Astrocyte (in vitro differentiated cells and primary cell): Measurements from ENCODE around the gene RHOBTB1. TPM values are rescaled to one million over a fixed set of nuclear protein-coding genes. Genes with fewer than 3 reads are reported as not detected.

Experiments used
- DNase-seq: peaks from one replicate; pipeline ENCODE4 v3.0.0-alpha.2; 2010; ENCODE audit warnings: low read depth
- FAIRE-seq: peaks from 2 replicates; lab custom pipeline; 2011; peaks lifted over from hg19 to GRCh38; lab: Jason Lieb, UNC
- H2AFZ ChIP-seq: 2 replicates; pipeline ENCODE4 v1.6.0; 2012; ENCODE audit warnings: low read depth, low read length, inconsistent platforms
- H3K27ac ChIP-seq: 2 replicates; pipeline ENCODE4 v1.5.1; 2011; ENCODE audit warnings: low read depth, low read length, inconsistent platforms
- H3K27me3 ChIP-seq: 2 replicates; pipeline ENCODE4 v1.6.0; 2011; ENCODE audit warnings: low read length, inconsistent platforms; ENCODE audit not compliant: insufficient read depth
- H3K36me3 ChIP-seq: 2 replicates; pipeline ENCODE4 v1.5.1; 2011; ENCODE audit warnings: low read length, inconsistent platforms; ENCODE audit not compliant: insufficient read depth
- H3K4me1 ChIP-seq: 2 replicates; pipeline ENCODE4 v1.5.1; 2011; ENCODE audit warnings: low read length, inconsistent platforms; ENCODE audit not compliant: insufficient read depth
- H3K4me2 ChIP-seq: 2 replicates; pipeline ENCODE4 v1.6.0; 2012; ENCODE audit warnings: low read length, inconsistent platforms
- H3K4me3 ChIP-seq: 2 replicates; pipeline ENCODE4 v1.5.1; 2011; ENCODE audit warnings: low read depth, mild to moderate bottlenecking, low read length, inconsistent platforms; ENCODE audit not compliant: insufficient read depth
- H3K79me2 ChIP-seq: 2 replicates; pipeline ENCODE4 v1.6.0; 2012; ENCODE audit warnings: mild to moderate bottlenecking, low read length, inconsistent platforms; ENCODE audit not compliant: insufficient read depth
- H3K9ac ChIP-seq: 2 replicates; pipeline ENCODE4 v1.6.0; 2012; ENCODE audit warnings: mild to moderate bottlenecking, low read length, inconsistent platforms
- H3K9me3 ChIP-seq: 2 replicates; pipeline ENCODE4 v1.5.1; 2012; ENCODE audit warnings: low read depth, mild to moderate bottlenecking, low read length, inconsistent platforms; ENCODE audit not compliant: insufficient read depth
- H4K20me1 ChIP-seq: 2 replicates; pipeline ENCODE4 v1.6.0; 2012; ENCODE audit warnings: low read length, inconsistent platforms; ENCODE audit not compliant: insufficient read depth
- H3K27ac Mint-ChIP-seq: one replicate; pipeline ENCODE4 v1.8.0; 2021; ENCODE audit warnings: mild to moderate bottlenecking, mixed read lengths; ENCODE audit not compliant: unreplicated experiment
- H3K27me3 Mint-ChIP-seq: one replicate; pipeline ENCODE4 v1.8.0; 2021; ENCODE audit warnings: low read depth, mixed read lengths; ENCODE audit not compliant: unreplicated experiment
- H3K36me3 Mint-ChIP-seq: one replicate; pipeline ENCODE4 v1.8.0; 2021; ENCODE audit warnings: low read depth, mixed read lengths; ENCODE audit not compliant: unreplicated experiment
- H3K4me1 Mint-ChIP-seq: one replicate; pipeline ENCODE4 v1.8.0; 2021; ENCODE audit warnings: low read depth, mixed read lengths; ENCODE audit not compliant: unreplicated experiment
- H3K4me3 Mint-ChIP-seq: one replicate; pipeline ENCODE4 v1.8.0; 2021; ENCODE audit warnings: mild to moderate bottlenecking, moderate library complexity, mixed read lengths; ENCODE audit not compliant: unreplicated experiment
- H3K9me3 Mint-ChIP-seq: one replicate; pipeline ENCODE4 v1.8.0; 2021; ENCODE audit warnings: mild to moderate bottlenecking, mixed read lengths; ENCODE audit not compliant: unreplicated experiment
- EZH2 ChIP-seq: IDR thresholded peaks from 2 replicates; pipeline ENCODE4 v1.6.1; 2012; ENCODE audit warnings: mild to moderate bottlenecking, low read length, inconsistent platforms; ENCODE audit not compliant: insufficient read depth
- total RNA-seq: library from RNA; stranded (reverse); gene quantifications from 2 replicates; pipeline ENCODE4 v1.2.1, GENCODE V29; 2021
- TF ChIP-seq, protein P1 (sequence below): IDR thresholded peaks from 2 replicates; pipeline ENCODE4 v1.5.1; 2011; ENCODE audit warnings: low read depth, mild to moderate bottlenecking, inconsistent platforms, low read length, moderate library complexity; ENCODE audit not compliant: insufficient read depth

Gene RHOBTB1
- total RNA-seq, 1 donor from 2014 or later: 46.5 TPM

DNA sequence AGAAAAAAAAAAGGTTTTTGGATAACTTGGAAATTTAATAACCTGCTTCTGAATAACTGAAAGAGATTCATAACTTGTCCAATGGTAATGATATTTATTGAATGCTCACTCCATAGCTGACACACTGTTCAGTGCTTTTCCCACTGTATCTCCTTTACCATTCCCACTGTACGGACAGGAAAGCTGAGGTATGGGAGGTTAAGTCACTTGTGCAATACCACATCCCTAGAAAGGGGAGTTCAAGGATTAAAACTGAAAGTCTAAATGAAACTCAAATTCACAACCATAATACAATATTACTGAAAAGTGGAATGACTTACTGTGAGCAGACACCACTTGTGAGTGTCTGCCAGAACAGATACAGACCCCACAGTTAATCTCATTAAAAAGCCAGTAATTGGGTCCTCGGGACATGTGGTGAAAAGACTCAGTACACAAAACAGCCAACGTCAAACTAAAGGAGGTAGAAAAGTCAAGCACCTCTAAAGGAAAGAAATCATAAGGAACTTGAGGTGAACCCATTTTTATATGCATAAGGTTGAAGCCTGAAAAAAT lies 13.8 kb upstream of the RHOBTB1 start:
- DNase-seq: no peak
- TF ChIP-seq, protein P1, sequence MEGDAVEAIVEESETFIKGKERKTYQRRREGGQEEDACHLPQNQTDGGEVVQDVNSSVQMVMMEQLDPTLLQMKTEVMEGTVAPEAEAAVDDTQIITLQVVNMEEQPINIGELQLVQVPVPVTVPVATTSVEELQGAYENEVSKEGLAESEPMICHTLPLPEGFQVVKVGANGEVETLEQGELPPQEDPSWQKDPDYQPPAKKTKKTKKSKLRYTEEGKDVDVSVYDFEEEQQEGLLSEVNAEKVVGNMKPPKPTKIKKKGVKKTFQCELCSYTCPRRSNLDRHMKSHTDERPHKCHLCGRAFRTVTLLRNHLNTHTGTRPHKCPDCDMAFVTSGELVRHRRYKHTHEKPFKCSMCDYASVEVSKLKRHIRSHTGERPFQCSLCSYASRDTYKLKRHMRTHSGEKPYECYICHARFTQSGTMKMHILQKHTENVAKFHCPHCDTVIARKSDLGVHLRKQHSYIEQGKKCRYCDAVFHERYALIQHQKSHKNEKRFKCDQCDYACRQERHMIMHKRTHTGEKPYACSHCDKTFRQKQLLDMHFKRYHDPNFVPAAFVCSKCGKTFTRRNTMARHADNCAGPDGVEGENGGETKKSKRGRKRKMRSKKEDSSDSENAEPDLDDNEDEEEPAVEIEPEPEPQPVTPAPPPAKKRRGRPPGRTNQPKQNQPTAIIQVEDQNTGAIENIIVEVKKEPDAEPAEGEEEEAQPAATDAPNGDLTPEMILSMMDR: no peak
- no peak for TF ChIP-seq EZH2
- H3K36me3 ChIP-seq: no peaks in the 10 kb centered on the region
- H3K27ac ChIP-seq: no peak overlapping the region
- peaks cover 31% of the 10 kb centered on the region for H3K4me1 Mint-ChIP-seq
- H3K27ac Mint-ChIP-seq: peak overlapping the region; percentile 28
- no peaks in the 10 kb centered on the region for H3K9me3 ChIP-seq
- H3K4me3 ChIP-seq: no peak overlapping the region
- no peaks in the 10 kb centered on the region for H3K27me3 ChIP-seq
- H3K4me2 ChIP-seq: no peak overlapping the region
- no peaks in the 10 kb centered on the region for H4K20me1 ChIP-seq
- no peaks in the 10 kb centered on the region for H3K36me3 Mint-ChIP-seq
- H3K4me3 Mint-ChIP-seq: no peak overlapping the region
- no peak for FAIRE-seq
- no peak overlapping the region for H2AFZ ChIP-seq
- H3K9ac ChIP-seq: no peak overlapping the region
- H3K79me2 ChIP-seq: no peaks in the 10 kb centered on the region
- H3K4me1 ChIP-seq: peaks cover 22% of the 10 kb centered on the region
- no peaks in the 10 kb centered on the region for H3K9me3 Mint-ChIP-seq
- no peaks in the 10 kb centered on the region for H3K27me3 Mint-ChIP-seq

DNA sequence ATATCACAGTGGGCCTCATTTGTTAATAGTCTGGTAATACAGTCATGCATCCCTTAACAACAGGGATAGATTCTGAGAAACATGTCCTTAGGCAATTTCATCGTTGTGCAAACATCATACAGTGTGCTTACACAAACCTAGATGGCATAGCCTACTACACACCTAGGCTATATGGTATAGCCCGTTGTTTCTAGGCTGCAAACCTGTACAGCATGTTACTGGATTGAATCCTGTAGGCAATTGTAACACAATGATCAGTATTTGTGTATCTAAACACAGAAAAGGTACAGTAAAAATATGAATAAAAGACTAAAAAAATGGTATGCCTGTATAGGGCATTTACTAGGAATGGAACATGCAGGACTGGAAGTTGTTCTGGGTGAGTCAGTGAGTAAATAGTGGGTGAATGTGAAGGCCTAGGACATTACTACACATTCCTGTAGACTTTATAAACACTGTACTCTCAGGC lies 12.0 kb upstream of the RHOBTB1 start:
- H3K4me1 ChIP-seq: peaks cover 20% of the 10 kb centered on the region
- H4K20me1 ChIP-seq: no peaks in the 10 kb centered on the region
- no peak overlapping the region for H3K9ac ChIP-seq
- H3K27ac ChIP-seq: peak overlapping the region; percentile 53
- peak; percentile 75 for DNase-seq
- H2AFZ ChIP-seq: no peak overlapping the region
- Mint-ChIP-seq H3K4me1 (peaks cover 24% of the 10 kb centered on the region), H3K36me3 (no peaks in the 10 kb centered on the region), H3K27me3 (no peaks in the 10 kb centered on the region), H3K9me3 (no peaks in the 10 kb centered on the region), H3K4me3 (no peak overlapping the region), H3K27ac (peak overlapping the region; percentile 82)
- H3K4me2 ChIP-seq: peak overlapping the region; percentile 56
- TF ChIP-seq, protein P1: no peak
- no peak for TF ChIP-seq EZH2
- H3K79me2 ChIP-seq: no peaks in the 10 kb centered on the region
- no peak overlapping the region for H3K4me3 ChIP-seq
- H3K27me3 ChIP-seq: no peaks in the 10 kb centered on the region
- H3K9me3 ChIP-seq: no peaks in the 10 kb centered on the region
- peak; percentile 98 for FAIRE-seq
- H3K36me3 ChIP-seq: no peaks in the 10 kb centered on the region

DNA sequence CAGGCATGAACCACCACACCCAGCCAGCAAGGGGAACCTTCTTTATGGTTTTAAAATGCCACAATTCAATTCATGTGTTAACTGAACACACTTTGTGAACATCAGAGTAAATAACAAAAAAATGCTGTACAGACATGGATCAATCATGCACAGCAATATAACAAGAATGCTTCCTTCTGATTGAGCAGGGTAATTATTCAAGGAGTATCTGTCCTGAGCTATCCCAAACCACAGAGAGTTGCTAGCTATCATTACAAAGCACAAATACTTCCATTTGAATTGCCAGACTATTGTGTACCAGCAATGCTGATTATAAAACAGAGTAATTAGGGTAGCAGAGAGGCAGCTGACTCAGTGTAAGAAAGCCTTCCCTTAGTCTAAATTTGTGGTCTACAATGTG lies 11.3 kb upstream of the RHOBTB1 start:
- Mint-ChIP-seq H3K4me3 (no peak overlapping the region), H3K36me3 (no peaks in the 10 kb centered on the region), H3K27ac (peak overlapping the region; percentile 53), H3K4me1 (peaks cover 21% of the 10 kb centered on the region), H3K27me3 (no peaks in the 10 kb centered on the region), H3K9me3 (no peaks in the 10 kb centered on the region)
- Histone ChIP-seq H3K27ac (no peak overlapping the region), H3K27me3 (no peaks in the 10 kb centered on the region), H3K36me3 (no peaks in the 10 kb centered on the region), H3K4me1 (peaks cover 20% of the 10 kb centered on the region), H3K79me2 (no peaks in the 10 kb centered on the region), H3K4me2 (no peak overlapping the region), H3K9ac (no peak overlapping the region), H2AFZ (no peak overlapping the region), H3K4me3 (no peak overlapping the region), H3K9me3 (no peaks in the 10 kb centered on the region), H4K20me1 (no peaks in the 10 kb centered on the region)
- FAIRE-seq: peak; percentile 83
- no peak for DNase-seq
- TF ChIP-seq, protein P1: no peak
- no peak for TF ChIP-seq EZH2
